ENCODE measurements around the gene DGCR8. TPM values are rescaled to one million over a fixed set of nuclear protein-coding genes. Genes with fewer than 3 reads are reported as not detected.

The DGCR8 gene
- total and polyA plus RNA-seq, 2 experiments from 2014 or later = 14.0 to 28.7 TPM

DNA sequence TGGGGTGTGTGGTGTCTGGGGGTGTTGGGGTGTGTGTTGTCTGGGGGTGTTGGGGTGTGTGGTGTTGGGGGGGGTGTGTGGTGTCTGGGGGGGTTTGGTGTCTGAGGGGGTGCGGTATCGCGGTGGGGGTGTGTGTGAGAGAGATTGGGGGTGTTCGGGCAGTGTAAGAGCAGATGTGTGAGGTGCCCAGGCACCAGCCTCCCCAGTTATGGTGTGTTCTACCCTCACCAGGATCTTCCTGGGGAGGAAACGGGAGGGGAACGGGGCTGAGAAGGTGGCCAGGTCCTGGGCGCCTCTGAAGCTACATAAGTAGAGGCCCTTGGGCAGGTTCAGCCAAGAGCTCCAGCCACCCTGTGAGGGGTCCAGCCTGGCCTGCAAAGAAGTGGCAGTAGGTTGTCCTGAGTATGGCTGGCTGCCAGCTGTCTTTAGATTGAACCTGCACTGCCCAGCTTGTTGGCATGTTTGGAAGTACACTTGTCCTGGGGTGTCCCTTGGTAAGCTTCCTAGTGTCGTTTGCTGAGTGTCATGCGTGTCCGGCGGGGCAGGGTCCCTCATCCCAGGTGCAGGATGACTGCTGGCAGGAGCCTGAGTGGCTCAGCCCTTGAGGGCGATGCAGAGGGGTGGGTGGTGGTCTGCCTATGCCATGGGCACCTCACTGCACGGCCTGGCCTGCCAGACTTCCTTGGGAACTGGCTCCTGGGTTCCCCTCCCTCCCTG lies 43.5 kb downstream of the DGCR8 start:
- Histone ChIP-seq H3K27ac (no peak overlapping the region), H3K79me2 (ENCODE audit: insufficient read depth) (peaks cover 57% of the 10 kb centered on the region), H3K9me3 (ENCODE audit: low read depth) (no peaks in the 10 kb centered on the region), H4K20me1 (ENCODE audit: insufficient read depth) (no peaks in the 10 kb centered on the region), H3K4me2 (ENCODE audit: unreplicated experiment) (no peak overlapping the region), H3K4me1 (ENCODE audit: insufficient read depth) (peaks cover 9% of the 10 kb centered on the region), H3K9ac (no peak overlapping the region), H3K36me3 (ENCODE audit: low read depth) (peaks cover 14% of the 10 kb centered on the region; the same call in 1 of the 2 replicates), H3F3A (ENCODE audit: insufficient read depth) (peaks cover 17% of the 10 kb centered on the region), H2AFZ (no peak overlapping the region), H3K27me3 (replicated peaks; ENCODE audit: insufficient read depth) (no peaks in the 10 kb centered on the region), H3K4me3 (no peak overlapping the region), H3K9me2 (ENCODE audit: insufficient read depth) (no peaks in the 10 kb centered on the region)
- DNase-seq = no peak
- in situ Hi-C loops (cut with MboI) = no loop called here
- TF ChIP-seq EZH2phosphoT487 (IDR thresholded peaks at IDR 0.05; ENCODE audit: insufficient read depth, low read depth) (no peak), EZH2 (IDR thresholded peaks at IDR 0.05; ENCODE audit: insufficient read depth, poor library complexity, severe bottlenecking) (no peak)
- WGBS, 2 experiments (ENCODE audit: low coverage in 1 of 2, low lambda C conversion rate in 2 of 2, missing lambda C conversion rate in 2 of 2) = 93 to 95% methylated on average over 6 to 13 of the region's 13 CpGs

DNA sequence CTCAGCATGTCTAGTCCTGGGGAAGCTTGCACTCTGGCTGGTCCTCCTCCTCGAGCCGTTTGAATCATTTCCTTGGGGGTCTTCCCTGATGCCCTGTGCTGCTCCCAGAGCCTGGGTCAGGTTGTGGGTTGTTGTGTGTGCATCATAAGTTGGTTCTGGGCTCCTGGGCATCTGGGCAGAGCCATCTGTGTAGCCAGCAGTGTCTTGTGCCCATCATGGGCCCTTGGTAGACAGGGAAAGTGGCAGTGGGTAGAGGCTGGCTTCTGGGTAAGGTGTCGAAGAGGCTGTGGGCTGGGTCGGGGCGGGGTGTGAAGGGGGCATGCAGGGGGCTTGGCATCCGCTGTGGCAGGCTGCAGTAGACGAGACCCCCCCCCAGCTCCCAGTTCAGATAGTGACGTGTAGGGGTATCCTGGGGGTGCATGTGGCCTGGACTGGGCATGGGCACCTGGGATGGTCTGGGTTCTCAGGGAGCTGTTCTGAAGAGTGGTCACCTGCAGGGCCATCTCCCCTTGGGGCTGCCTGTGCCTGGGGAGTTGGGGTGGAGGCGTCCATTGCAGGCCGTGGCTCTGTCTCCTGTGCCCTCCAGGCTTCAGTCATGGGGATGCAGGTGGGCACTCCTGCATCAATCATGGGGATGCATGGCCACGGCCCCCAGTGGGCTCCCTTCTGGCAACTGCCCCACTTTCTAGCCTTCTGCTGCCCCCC lies 44.2 kb downstream of the DGCR8 start:
- 80 to 87% methylated on average over 7 to 9 of the region's 11 CpGs for WGBS, 2 experiments (ENCODE audit: low coverage in 1 of 2, low lambda C conversion rate in 2 of 2, missing lambda C conversion rate in 2 of 2)
- Histone ChIP-seq H3K4me1 (ENCODE audit: insufficient read depth) (peaks cover 2% of the 10 kb centered on the region; the same call in 1 of the 2 replicates), H3F3A (ENCODE audit: insufficient read depth) (peaks cover 17% of the 10 kb centered on the region; the same call in 1 of the 2 replicates), H3K9me2 (ENCODE audit: insufficient read depth) (no peaks in the 10 kb centered on the region), H3K27me3 (replicated peaks; ENCODE audit: insufficient read depth) (no peaks in the 10 kb centered on the region), H3K4me3 (no peak overlapping the region), H3K79me2 (ENCODE audit: insufficient read depth) (peaks cover 50% of the 10 kb centered on the region), H2AFZ (no peak overlapping the region), H3K9me3 (ENCODE audit: low read depth) (no peaks in the 10 kb centered on the region), H3K9ac (no peak overlapping the region), H4K20me1 (ENCODE audit: insufficient read depth) (no peaks in the 10 kb centered on the region), H3K36me3 (ENCODE audit: low read depth) (peaks cover 13% of the 10 kb centered on the region; the same call in 1 of the 2 replicates), H3K27ac (no peak overlapping the region), H3K4me2 (ENCODE audit: unreplicated experiment) (no peak overlapping the region)
- in situ Hi-C loops (cut with MboI) = no loop called here
- TF ChIP-seq EZH2 (IDR thresholded peaks at IDR 0.05; ENCODE audit: insufficient read depth, poor library complexity, severe bottlenecking) (no peak), EZH2phosphoT487 (IDR thresholded peaks at IDR 0.05; ENCODE audit: insufficient read depth, low read depth) (no peak)
- DNase-seq = no peak

DNA sequence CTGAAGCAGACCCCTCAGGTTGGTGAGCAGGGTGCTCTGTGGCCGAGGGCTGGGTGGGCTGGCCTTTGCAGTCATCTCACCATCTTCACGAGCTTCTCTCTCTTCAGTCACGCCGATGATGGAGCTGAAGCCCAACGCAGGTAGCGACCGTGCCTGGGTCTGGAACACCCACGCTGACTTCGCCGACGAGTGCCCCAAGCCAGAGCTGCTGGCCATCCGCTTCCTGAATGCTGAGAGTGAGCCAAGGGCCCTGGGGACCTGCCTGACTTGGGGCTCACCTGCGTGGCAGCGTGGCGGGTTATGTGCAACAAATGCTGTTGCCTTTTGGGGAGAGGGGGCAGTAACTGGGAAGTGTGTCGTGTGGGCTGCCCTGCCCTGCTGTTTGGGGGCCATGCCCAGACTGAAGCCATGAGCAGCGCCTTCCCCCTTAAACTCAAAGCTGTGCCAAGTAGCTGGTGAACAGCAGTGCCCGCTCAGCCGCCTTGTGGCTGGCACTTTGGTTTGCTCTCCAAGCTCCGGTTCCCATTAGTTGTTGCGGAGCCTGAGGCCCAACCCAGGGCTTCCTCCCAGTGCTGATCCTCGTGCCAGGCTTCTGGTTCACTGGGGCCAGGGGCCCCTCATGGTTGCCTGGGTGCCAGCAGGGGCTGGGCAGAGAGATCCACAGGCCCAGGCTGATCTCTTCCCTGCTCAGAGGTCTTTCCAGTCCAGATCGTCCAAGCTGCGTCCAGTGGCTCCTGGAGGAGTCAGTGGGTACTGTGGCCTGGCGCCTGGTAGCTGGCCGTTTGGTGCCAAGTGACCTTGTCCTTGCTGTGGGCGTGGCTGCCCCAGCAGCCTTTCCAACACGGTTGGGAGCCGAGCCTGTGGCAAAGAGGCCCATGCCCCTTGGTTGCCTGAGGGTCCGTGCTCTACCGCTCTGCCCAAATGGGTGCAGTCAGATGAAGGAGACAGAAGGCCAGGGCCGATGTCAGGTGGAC lies 45.4 kb downstream of the DGCR8 start:
- DNase-seq = no peak
- H3K9me3 ChIP-seq (ENCODE audit: low read depth) = no peaks in the 10 kb centered on the region
- H3K36me3 ChIP-seq (ENCODE audit: low read depth) = 0 out of 2 replicates have a peak, but pooled peaks cover 6% of the 10 kb centered on the region
- WGBS, 2 experiments (ENCODE audit: low coverage in 1 of 2, low lambda C conversion rate in 2 of 2, missing lambda C conversion rate in 2 of 2) = 88 to 90% methylated on average over 29 to 31 of the region's 32 CpGs
- no peak overlapping the region for H3K27ac ChIP-seq
- H3K4me1 ChIP-seq (ENCODE audit: insufficient read depth) = no peaks in the 10 kb centered on the region
- in situ Hi-C loops (cut with MboI) = no loop called here
- no peak overlapping the region for H3K9ac ChIP-seq
- no peaks in the 10 kb centered on the region for H3K27me3 ChIP-seq (replicated peaks; ENCODE audit: insufficient read depth)
- H3K9me2 ChIP-seq (ENCODE audit: insufficient read depth) = no peaks in the 10 kb centered on the region
- no peaks in the 10 kb centered on the region for H4K20me1 ChIP-seq (ENCODE audit: insufficient read depth)
- H2AFZ ChIP-seq = no peak overlapping the region
- H3K4me3 ChIP-seq = no peak overlapping the region
- no peak for TF ChIP-seq EZH2phosphoT487 (IDR thresholded peaks at IDR 0.05; ENCODE audit: insufficient read depth, low read depth)
- no peak for TF ChIP-seq EZH2 (IDR thresholded peaks at IDR 0.05; ENCODE audit: insufficient read depth, poor library complexity, severe bottlenecking)
- H3F3A ChIP-seq (ENCODE audit: insufficient read depth) = peaks cover 26% of the 10 kb centered on the region; the same call in 1 of the 2 replicates
- H3K4me2 ChIP-seq (ENCODE audit: unreplicated experiment) = no peak overlapping the region
- H3K79me2 ChIP-seq (ENCODE audit: insufficient read depth) = peaks cover 38% of the 10 kb centered on the region

Data from GM23248 (cell line).